Suprapubic skin (tissue), 3 donors: Measurements from ENCODE around the gene ADAMTS3.

Source experiments
- EP300 ChIP-seq: sonication (generic); formaldehyde crosslinking; IDR thresholded peaks from one replicate; pipeline ENCODE4 v1.6.1; 2017; ENCODE audit warnings: antibody characterized with exemption
- TF ChIP-seq, protein P1 (sequence below), 2 donors: fragments of 200-600 bp in 1 of 2; fragments of 450-650 bp in 1 of 2; sonication (generic) in 1 of 2; IDR thresholded peaks; one replicate each; pipeline ENCODE4 v1.5.1; 2016 to 2019; ENCODE audit warnings: antibody characterized with exemption in 2 of 2, mild to moderate bottlenecking in 1 of 2, moderate library complexity in 1 of 2

DNA sequence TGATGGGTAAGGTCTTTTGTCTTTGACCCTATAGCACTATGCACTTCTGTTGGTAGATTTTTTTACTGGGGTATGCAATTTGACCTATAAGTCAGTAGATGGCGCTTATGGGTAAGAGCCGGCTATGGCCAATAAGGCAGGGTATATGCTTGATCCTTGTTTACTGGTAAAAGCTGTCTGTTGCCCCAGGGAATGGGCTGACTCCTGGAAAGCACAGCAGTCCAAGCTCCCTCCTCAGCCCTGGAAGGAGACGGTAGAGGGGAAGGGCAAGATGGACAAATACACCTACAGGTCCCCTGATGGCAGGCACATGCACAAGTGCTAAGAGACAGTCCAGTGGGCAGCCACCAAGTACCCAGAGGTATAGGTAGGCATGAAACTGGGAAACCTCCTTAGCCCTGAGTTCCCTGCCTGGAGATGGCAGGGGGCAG, 63.7 kb downstream of the ADAMTS3 start:
- TF ChIP-seq, protein P1, sequence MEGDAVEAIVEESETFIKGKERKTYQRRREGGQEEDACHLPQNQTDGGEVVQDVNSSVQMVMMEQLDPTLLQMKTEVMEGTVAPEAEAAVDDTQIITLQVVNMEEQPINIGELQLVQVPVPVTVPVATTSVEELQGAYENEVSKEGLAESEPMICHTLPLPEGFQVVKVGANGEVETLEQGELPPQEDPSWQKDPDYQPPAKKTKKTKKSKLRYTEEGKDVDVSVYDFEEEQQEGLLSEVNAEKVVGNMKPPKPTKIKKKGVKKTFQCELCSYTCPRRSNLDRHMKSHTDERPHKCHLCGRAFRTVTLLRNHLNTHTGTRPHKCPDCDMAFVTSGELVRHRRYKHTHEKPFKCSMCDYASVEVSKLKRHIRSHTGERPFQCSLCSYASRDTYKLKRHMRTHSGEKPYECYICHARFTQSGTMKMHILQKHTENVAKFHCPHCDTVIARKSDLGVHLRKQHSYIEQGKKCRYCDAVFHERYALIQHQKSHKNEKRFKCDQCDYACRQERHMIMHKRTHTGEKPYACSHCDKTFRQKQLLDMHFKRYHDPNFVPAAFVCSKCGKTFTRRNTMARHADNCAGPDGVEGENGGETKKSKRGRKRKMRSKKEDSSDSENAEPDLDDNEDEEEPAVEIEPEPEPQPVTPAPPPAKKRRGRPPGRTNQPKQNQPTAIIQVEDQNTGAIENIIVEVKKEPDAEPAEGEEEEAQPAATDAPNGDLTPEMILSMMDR (IDR thresholded peaks at IDR 0.05): peak; percentile 28 to 51
- no peak for TF ChIP-seq EP300
